HepG2 (cell line): ENCODE measurements around the gene HNRNPC. TPM values are rescaled to one million over a fixed set of nuclear protein-coding genes. Genes with fewer than 3 reads are reported as not detected.

Experiments
- AHR ChIP-seq: IDR thresholded peaks from 2 replicates; pipeline ENCODE4 v1.6.1; 2018; ENCODE audit warnings: missing genetic modification reagents, missing compliant biosample characterization
- ATF7 ChIP-seq, 2 experiments: fragments of 450-650 bp in 1 of 2; sonication (generic) in 1 of 2; formaldehyde crosslinking in 1 of 2; IDR thresholded peaks; 2 replicates each; pipeline versions ENCODE4 v1.4.0 to v1.6.1; 2016 to 2020; ENCODE audit warnings: antibody characterized with exemption in 1 of 2, mild to moderate bottlenecking in 1 of 2, missing genetic modification reagents in 1 of 2
- CHD4 ChIP-seq: fragments of 200-600 bp; sonication (generic); IDR thresholded peaks from 2 replicates; pipeline ENCODE4 v1.7.0; 2017; ENCODE audit warnings: mild to moderate bottlenecking, low read length, borderline replicate concordance
- GATA4 ChIP-seq: sonication (generic); IDR thresholded peaks from 2 replicates; pipeline ENCODE4 v1.6.1; 2016; ENCODE audit warnings: antibody characterized with exemption, low read depth, borderline replicate concordance
- GTF2F1 ChIP-seq: fragments of 150-350 bp; IDR thresholded peaks from 2 replicates; pipeline ENCODE4 v1.6.1; 2014; ENCODE audit warnings: low read length
- HMG20A ChIP-seq: IDR thresholded peaks from 2 replicates; pipeline ENCODE4 v1.6.1; 2016; ENCODE audit warnings: borderline replicate concordance
- IKZF1 ChIP-seq: fragments of 450-650 bp; IDR thresholded peaks from 2 replicates; pipeline ENCODE4 v1.7.1; 2016
- MAFK ChIP-seq, 2 experiments: IDR thresholded peaks in 1 of 2; conservative IDR thresholded peaks in 1 of 2; 2 replicates each; pipeline ENCODE4 v1.6.1; 2011; ENCODE audit warnings: improper control_type of control experiment in 2 of 2, low read length in 2 of 2
- NFE2L2 ChIP-seq: fragments of 150-350 bp; IDR thresholded peaks from 2 replicates; pipeline ENCODE4 v1.6.1; 2014; ENCODE audit warnings: low read length
- NFYB ChIP-seq: sonication (generic); formaldehyde crosslinking; IDR thresholded peaks from 2 replicates; pipeline ENCODE4 v1.4.0; 2020; ENCODE audit warnings: missing genetic modification reagents
- POLR2AphosphoS5 ChIP-seq: IDR thresholded peaks from 2 replicates; pipeline ENCODE4 v1.6.1; 2012; ENCODE audit warnings: low read depth, low read length
- RBM22 ChIP-seq: fragments of 200-400 bp; formaldehyde crosslinking; optimal IDR thresholded peaks from 2 replicates; pipeline ENCODE3; 2017; ENCODE audit warnings: mild to moderate bottlenecking, low read length, moderate library complexity
- RXRB ChIP-seq: IDR thresholded peaks from 2 replicates; pipeline ENCODE4 v1.6.1; 2016; ENCODE audit warnings: borderline replicate concordance, missing genetic modification reagents, missing compliant biosample characterization
- SMARCC2 ChIP-seq: fragments of 450-650 bp; IDR thresholded peaks from 2 replicates; pipeline ENCODE4 v1.6.1; 2017; ENCODE audit warnings: antibody characterized with exemption, mild to moderate bottlenecking
- TBX3 ChIP-seq: fragments of 450-650 bp; IDR thresholded peaks from 2 replicates; pipeline ENCODE4 v1.6.1; 2017; ENCODE audit warnings: antibody characterized with exemption, mild to moderate bottlenecking, inconsistent platforms, borderline replicate concordance
- YEATS2 ChIP-seq: sonication (generic); formaldehyde crosslinking; IDR thresholded peaks from 2 replicates; pipeline ENCODE4 v1.4.0; 2020; ENCODE audit warnings: missing genetic modification reagents, borderline replicate concordance
- ZBTB21 ChIP-seq: sonication (generic); formaldehyde crosslinking; IDR thresholded peaks from 2 replicates; pipeline ENCODE4 v1.4.0; 2020; ENCODE audit warnings: missing genetic modification reagents
- ZBTB42 ChIP-seq: sonication (generic); formaldehyde crosslinking; IDR thresholded peaks from 2 replicates; pipeline ENCODE4 v1.5.0; 2020; ENCODE audit warnings: mild to moderate bottlenecking, missing genetic modification reagents
- ZNF10 ChIP-seq: sonication (generic); formaldehyde crosslinking; IDR thresholded peaks from 2 replicates; pipeline ENCODE4 v1.4.0; 2020; ENCODE audit warnings: mild to moderate bottlenecking, low read depth, missing genetic modification reagents, borderline replicate concordance
- ZNF331 ChIP-seq: sonication (generic); formaldehyde crosslinking; IDR thresholded peaks from 2 replicates; pipeline ENCODE4 v1.4.0; 2020; ENCODE audit warnings: missing genetic modification reagents
- ZNF33A ChIP-seq: sonication (generic); formaldehyde crosslinking; IDR thresholded peaks from 2 replicates; pipeline ENCODE4 v1.5.1; 2020; ENCODE audit warnings: missing genetic modification reagents, mild to moderate bottlenecking, moderate library complexity, borderline replicate concordance
- ZNF546 ChIP-seq: sonication (generic); formaldehyde crosslinking; conservative IDR thresholded peaks from 2 replicates; pipeline ENCODE4 v1.8.1; 2023; ENCODE audit warnings: mild to moderate bottlenecking, missing genetic modification reagents
- ZNF761 ChIP-seq: sonication (generic); formaldehyde crosslinking; conservative IDR thresholded peaks from 2 replicates; pipeline ENCODE4 v1.4.0; 2020; ENCODE audit warnings: mild to moderate bottlenecking, missing genetic modification reagents
- polyA plus RNA-seq, 8 experiments: library from polyadenylated mRNA; depleted of rRNA in 3 of 8; stranded (reverse) in 7 of 8; unstranded in 1 of 8; fragments of >200 nt; fragmentation: Illumina TruSeq in 4 of 8; extraction: Trizol in 4 of 8; gene quantifications; 2 replicates each; pipeline versions ENCODE4 v1.2.1 to v1.2.3, GENCODE V29; 2011 to 2016; ENCODE audit warnings: low read depth in 4 of 8, missing spikeins in 1 of 8, mixed read lengths in 1 of 8; ENCODE audit not compliant: insufficient read depth in 1 of 8
- total RNA-seq, 5 experiments: library from RNA; depleted of rRNA; stranded (reverse); fragments of >200 nt; fragmentation: Illumina TruSeq; extraction: Trizol; gene quantifications; 2 replicates each; pipeline ENCODE4 v1.2.3, GENCODE V29; 2016; ENCODE audit warnings: low read depth in 1 of 5
- TF ChIP-seq, protein P1 (sequence below): sonication (generic); formaldehyde crosslinking; IDR thresholded peaks from 2 replicates; pipeline ENCODE4 v1.4.0; 2020; ENCODE audit warnings: missing genetic modification reagents
- TF ChIP-seq, protein P2 (sequence below): sonication (generic); formaldehyde crosslinking; IDR thresholded peaks from 2 replicates; pipeline ENCODE4 v1.8.1; 2023; ENCODE audit warnings: mild to moderate bottlenecking, missing genetic modification reagents
- TF ChIP-seq, protein P3 (sequence below): IDR thresholded peaks from 2 replicates; pipeline ENCODE4 v1.6.1; 2018; ENCODE audit warnings: missing genetic modification reagents
- TF ChIP-seq, protein P4 (sequence below): IDR thresholded peaks from 2 replicates; pipeline ENCODE4 v1.6.1; 2016; ENCODE audit warnings: low read depth, borderline replicate concordance
- TF ChIP-seq, protein P5 (sequence below): sonication (generic); formaldehyde crosslinking; IDR thresholded peaks from 2 replicates; pipeline ENCODE4 v1.4.0; 2020; ENCODE audit warnings: missing genetic modification reagents, borderline replicate concordance

Gene HNRNPC
- total and polyA plus RNA-seq, 2 of the 13 experiments (the other 11 are each of a cell fraction or from before 2014, with no cell fraction given), result 628 to 1,099 TPM

DNA sequence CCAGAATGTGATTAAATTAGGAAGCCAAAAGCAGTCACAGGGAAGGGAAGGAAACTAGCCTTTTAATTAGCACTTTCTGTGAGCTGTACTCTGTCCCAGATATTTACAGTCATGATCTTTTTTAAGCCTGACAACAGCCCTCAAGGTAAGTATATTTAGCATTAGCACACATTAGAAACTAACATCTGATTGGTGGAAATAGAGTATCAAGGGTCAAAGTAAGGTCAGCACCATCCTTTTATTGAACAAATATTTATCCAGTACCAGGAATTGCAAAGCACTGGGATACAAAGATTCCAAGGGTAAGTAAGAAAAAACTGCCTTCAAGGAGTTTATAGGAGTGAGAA, 38.9 kb upstream of the HNRNPC start (continued):
- TF ChIP-seq RXRB (peak; percentile 72), IKZF1 (no peak), ATF7 (IDR thresholded peaks at IDR 0.05) (no peak), ATF7 (CRISPR knock-in tag; IDR thresholded peaks at IDR 0.05) (no peak), YEATS2 (CRISPR knock-in tag) (no peak), ZNF546 (CRISPR knock-in tag) (no peak), RBM22 (no peak), AHR (CRISPR knock-in tag) (no peak), TBX3 (no peak), ZNF761 (no peak), GTF2F1 (no peak), HMG20A (CRISPR knock-in tag) (0 out of 2 replicates have a peak, but pooled peaks have one; percentile 7), CHD4 (no peak), NFYB (CRISPR knock-in tag) (no peak; the same call in 1 of the 2 replicates), POLR2AphosphoS5 (no peak), ZNF10 (CRISPR knock-in tag) (no peak), ZBTB21 (CRISPR knock-in tag) (no peak), SMARCC2 (no peak), ZBTB42 (no peak), ZNF331 (CRISPR knock-in tag) (no peak), MAFK (conservative IDR thresholded peaks at IDR 0.05 in 1 of 2, IDR thresholded peaks at IDR 0.05 in 1 of 2; ENCODE audit: low read length in 2 of 2) (no peak), GATA4 (no peak), ZNF33A (CRISPR knock-in tag) (no peak), NFE2L2 (no peak)
- TF ChIP-seq, protein P1, sequence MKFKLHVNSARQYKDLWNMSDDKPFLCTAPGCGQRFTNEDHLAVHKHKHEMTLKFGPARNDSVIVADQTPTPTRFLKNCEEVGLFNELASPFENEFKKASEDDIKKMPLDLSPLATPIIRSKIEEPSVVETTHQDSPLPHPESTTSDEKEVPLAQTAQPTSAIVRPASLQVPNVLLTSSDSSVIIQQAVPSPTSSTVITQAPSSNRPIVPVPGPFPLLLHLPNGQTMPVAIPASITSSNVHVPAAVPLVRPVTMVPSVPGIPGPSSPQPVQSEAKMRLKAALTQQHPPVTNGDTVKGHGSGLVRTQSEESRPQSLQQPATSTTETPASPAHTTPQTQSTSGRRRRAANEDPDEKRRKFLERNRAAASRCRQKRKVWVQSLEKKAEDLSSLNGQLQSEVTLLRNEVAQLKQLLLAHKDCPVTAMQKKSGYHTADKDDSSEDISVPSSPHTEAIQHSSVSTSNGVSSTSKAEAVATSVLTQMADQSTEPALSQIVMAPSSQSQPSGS (CRISPR knock-in tag), result no peak
- TF ChIP-seq, protein P2, sequence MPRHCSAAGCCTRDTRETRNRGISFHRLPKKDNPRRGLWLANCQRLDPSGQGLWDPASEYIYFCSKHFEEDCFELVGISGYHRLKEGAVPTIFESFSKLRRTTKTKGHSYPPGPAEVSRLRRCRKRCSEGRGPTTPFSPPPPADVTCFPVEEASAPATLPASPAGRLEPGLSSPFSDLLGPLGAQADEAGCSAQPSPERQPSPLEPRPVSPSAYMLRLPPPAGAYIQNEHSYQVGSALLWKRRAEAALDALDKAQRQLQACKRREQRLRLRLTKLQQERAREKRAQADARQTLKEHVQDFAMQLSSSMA, result no peak
- TF ChIP-seq, protein P3, sequence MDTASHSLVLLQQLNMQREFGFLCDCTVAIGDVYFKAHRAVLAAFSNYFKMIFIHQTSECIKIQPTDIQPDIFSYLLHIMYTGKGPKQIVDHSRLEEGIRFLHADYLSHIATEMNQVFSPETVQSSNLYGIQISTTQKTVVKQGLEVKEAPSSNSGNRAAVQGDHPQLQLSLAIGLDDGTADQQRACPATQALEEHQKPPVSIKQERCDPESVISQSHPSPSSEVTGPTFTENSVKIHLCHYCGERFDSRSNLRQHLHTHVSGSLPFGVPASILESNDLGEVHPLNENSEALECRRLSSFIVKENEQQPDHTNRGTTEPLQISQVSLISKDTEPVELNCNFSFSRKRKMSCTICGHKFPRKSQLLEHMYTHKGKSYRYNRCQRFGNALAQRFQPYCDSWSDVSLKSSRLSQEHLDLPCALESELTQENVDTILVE, result peak; percentile 14; the same call in 1 of the 2 replicates
- TF ChIP-seq, protein P4, sequence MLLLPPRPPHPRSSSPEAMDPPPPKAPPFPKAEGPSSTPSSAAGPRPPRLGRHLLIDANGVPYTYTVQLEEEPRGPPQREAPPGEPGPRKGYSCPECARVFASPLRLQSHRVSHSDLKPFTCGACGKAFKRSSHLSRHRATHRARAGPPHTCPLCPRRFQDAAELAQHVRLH, result no peak
- TF ChIP-seq, protein P5, sequence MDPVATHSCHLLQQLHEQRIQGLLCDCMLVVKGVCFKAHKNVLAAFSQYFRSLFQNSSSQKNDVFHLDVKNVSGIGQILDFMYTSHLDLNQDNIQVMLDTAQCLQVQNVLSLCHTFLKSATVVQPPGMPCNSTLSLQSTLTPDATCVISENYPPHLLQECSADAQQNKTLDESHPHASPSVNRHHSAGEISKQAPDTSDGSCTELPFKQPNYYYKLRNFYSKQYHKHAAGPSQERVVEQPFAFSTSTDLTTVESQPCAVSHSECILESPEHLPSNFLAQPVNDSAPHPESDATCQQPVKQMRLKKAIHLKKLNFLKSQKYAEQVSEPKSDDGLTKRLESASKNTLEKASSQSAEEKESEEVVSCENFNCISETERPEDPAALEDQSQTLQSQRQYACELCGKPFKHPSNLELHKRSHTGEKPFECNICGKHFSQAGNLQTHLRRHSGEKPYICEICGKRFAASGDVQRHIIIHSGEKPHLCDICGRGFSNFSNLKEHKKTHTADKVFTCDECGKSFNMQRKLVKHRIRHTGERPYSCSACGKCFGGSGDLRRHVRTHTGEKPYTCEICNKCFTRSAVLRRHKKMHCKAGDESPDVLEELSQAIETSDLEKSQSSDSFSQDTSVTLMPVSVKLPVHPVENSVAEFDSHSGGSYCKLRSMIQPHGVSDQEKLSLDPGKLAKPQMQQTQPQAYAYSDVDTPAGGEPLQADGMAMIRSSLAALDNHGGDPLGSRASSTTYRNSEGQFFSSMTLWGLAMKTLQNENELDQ (CRISPR knock-in tag), result 0 out of 2 replicates have a peak, but pooled peaks have one; percentile 41
